HG03575 (cell line): ENCODE results near the gene PPP2CA.
"Not testable (repeated sequence)": the region's sequence is repeated elsewhere in the genome, so short reads cannot be mapped to it uniquely, and the experiment has no call there.

Source experiments
- ATAC-seq: cut with Tn5 transposase; IDR thresholded peaks from one replicate; pipeline ENCODE4 v1.9.1; 2021; ENCODE audit not compliant: unreplicated experiment, insufficient number of reproducible peaks, low FRiP score; ENCODE audit errors: extremely low read depth

Gene PPP2CA

GRCh38 chr5:134246771-134247427, 21.0 kb upstream of the PPP2CA start:
- ATAC-seq, result no peak

- ATAC-seq, result no peak
Observed at GRCh38 chr5:134245692-134246091, 19.8 kb upstream of the PPP2CA start.

- ATAC-seq, result no peak
Observed at GRCh38 chr5:134245101-134245604, 19.3 kb upstream of the PPP2CA start.

GRCh38 chr5:134242146-134242545, 16.3 kb upstream of the PPP2CA start:
- ATAC-seq, result no peak

- ATAC-seq, result no peak
Observed at GRCh38 chr5:134240421-134240962, 14.6 kb upstream of the PPP2CA start.

GRCh38 chr5:134236820-134237219, 10.9 kb upstream of the PPP2CA start:
- no peak for ATAC-seq

- ATAC-seq, result no peak
Observed at GRCh38 chr5:134236318-134236717, 10.4 kb upstream of the PPP2CA start.

GRCh38 chr5:134228624-134229023, 2.8 kb upstream of the PPP2CA start:
- no peak for ATAC-seq

- ATAC-seq, result no peak
Observed at GRCh38 chr5:134227776-134228175, 1.9 kb upstream of the PPP2CA start.

GRCh38 chr5:134227259-134227658, 1.4 kb upstream of the PPP2CA start:
- ATAC-seq, result no peak

- ATAC-seq, result no peak
Observed at GRCh38 chr5:134226441-134227192, 744 bp upstream of the PPP2CA start.

- no peak for ATAC-seq
Observed at GRCh38 chr5:134224888-134225779, 739 bp downstream of the PPP2CA start.

- ATAC-seq, result no peak
Observed at GRCh38 chr5:134223406-134224248, 2.2 kb downstream of the PPP2CA start.

- not testable (repeated sequence) for ATAC-seq
Observed at GRCh38 chr5:134221690-134222089, 4.2 kb downstream of the PPP2CA start.

- no peak for ATAC-seq
Observed at GRCh38 chr5:134215757-134216156, 10.1 kb downstream of the PPP2CA start.

- ATAC-seq, result not testable (repeated sequence)
Observed at GRCh38 chr5:134211263-134212031, 14.4 kb downstream of the PPP2CA start.

GRCh38 chr5:134209477-134210245, 16.2 kb downstream of the PPP2CA start:
- no peak for ATAC-seq
